SKM-1 (cell line): Measurements from ENCODE around the gene PBX1.

ENCODE experiments used
- DNase-seq: peaks from one replicate; lab custom pipeline; 2025; ENCODE audit not compliant: unreplicated experiment; lab: John Stamatoyannopoulos, UW

PBX1 gene

GRCh38 chr1:164614316-164614715 lies 55.3 kb downstream of the PBX1 start:
- DNase-seq, result no peak

DNA sequence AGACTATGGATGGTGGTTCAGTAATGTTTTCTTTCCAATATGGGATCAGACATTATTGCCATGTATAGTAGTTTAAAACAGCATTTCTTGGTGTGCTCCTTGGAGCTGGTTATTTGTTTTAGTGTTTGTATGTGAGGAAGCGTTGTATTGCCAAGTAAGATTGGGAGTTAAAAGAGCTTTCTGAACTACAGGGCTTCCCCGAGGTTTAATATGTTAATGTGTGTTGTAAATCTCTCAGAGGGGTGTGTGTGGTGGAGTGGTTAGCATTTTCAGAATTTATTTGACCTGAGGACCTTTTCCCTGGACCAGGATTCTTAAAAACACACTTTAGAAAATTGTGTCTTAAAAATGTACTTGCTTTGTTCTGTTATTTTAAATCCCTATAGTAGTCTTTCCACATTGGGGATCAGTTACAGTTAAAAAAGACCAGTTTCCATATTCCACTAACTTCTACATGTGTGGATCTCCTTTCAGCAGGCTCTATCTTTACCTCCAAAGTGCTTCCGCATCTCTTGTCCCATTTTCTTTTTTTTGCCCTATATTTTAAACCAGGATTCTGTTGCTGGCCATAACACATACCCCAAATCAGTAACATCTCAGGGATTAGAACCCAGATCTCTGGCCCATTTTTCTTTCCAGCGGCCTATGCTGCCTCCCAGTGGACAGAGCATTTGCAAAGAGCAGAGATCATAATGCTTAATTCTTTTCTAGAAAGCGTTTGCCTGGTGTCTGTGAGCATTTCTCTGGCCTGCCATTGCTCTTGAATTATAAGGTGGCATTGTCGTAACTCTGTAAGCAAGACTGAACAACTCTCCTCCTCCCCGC lies 58.6 kb downstream of the PBX1 start:
- DNase-seq, result peak; percentile 15

DNA sequence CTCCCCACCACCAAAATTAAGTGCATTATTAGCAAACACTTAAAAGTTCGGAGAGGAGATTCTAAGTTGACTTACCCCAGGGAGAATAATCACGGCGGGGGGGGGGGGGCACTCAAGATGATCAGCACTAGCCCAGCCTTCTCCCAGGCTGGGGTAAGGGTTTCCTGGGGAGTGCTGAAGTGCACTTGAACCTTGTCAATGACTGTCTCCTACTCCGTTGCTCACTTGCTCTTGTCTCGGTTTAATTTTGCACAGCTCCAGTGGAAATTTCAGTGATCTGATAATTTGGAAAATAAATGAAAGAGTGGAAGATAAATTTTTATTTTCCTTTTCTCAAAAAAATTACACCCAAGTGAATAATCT lies 59.2 kb downstream of the PBX1 start:
- no peak for DNase-seq

DNA sequence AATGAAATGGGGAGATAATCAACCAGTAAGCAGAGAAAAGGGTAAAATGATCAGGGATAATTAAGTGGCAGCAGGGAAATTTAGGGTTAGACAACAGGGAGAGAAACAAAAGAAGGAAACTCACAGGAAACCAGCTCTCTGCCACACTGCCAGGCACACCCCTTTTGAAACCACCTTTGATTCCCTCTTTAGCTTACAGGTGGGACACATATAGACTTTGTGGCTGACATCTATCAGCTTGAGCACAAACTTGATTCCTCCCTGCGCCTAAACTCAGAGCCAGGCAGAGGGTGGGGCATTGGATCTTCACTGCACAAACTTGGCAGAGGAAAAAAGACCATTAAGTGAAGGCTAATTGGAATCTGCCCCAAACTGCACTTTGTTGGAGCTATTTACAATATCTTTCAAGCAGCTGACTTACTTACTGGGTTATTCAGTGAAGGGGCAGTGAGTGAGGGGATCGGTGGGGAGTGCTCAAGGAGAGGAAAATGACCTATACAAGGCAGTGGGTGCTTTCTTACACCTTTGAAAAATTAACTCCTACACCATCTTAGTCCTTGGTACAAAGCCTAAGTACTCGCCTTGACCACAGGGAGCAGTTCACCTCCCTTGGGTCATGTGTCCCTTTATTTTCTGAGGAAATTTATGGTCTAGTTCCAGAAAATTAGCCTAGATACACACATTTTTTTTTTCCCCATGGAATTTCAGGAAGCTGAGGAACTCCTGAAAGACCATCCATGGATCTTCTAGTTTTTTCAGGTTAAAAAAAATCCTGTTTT lies 60.2 kb downstream of the PBX1 start:
- DNase-seq, result no peak

GRCh38 chr1:164622068-164622845 lies 63.3 kb downstream of the PBX1 start:
- no peak for DNase-seq

DNA sequence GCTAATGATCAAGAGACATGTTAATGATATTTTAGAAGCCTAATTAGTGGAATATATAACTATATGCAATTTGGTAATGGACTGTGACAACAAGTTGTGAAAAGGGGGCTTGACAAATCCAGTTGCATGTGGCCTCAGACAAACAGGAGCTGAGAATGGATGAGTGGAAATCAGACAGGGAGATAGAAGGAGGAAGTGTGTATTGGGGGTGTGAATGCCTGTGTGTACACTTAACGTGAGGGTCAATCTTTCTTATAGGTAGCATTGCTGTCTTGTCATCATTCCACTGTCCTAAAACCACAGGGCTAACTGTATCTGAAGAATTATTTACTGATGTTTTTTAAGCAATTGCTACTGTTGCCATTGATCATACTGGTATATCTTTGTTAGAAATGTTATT lies 64.8 kb downstream of the PBX1 start:
- no peak for DNase-seq

GRCh38 chr1:164624400-164624799 lies 65.4 kb downstream of the PBX1 start:
- DNase-seq, result no peak

- DNase-seq, result peak; percentile 36
These were observed 66.1 kb downstream of the PBX1 start for GRCh38 chr1:164625004-164625617.

DNA sequence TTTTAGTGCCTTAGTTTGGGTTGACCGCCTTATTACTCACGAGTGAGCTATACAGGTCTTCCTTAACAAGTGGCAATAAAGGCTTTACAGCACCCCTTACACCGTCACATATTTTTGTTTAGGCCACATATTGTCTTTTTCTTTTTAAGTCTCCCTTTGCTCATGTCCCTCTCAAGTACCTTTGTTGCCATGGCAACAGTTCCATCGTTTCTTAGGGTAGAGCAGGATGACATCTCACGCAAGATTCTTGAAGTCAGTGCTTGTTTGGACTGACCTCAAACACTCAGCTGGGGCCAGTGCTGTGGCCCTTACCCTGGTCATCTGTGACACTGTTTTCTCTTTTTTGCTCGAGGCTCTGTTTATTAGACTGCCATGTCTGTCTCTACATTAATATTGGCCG lies 69.8 kb downstream of the PBX1 start:
- no peak for DNase-seq

- DNase-seq, result no peak
These were observed 71.0 kb downstream of the PBX1 start for GRCh38 chr1:164629971-164630370.

DNA sequence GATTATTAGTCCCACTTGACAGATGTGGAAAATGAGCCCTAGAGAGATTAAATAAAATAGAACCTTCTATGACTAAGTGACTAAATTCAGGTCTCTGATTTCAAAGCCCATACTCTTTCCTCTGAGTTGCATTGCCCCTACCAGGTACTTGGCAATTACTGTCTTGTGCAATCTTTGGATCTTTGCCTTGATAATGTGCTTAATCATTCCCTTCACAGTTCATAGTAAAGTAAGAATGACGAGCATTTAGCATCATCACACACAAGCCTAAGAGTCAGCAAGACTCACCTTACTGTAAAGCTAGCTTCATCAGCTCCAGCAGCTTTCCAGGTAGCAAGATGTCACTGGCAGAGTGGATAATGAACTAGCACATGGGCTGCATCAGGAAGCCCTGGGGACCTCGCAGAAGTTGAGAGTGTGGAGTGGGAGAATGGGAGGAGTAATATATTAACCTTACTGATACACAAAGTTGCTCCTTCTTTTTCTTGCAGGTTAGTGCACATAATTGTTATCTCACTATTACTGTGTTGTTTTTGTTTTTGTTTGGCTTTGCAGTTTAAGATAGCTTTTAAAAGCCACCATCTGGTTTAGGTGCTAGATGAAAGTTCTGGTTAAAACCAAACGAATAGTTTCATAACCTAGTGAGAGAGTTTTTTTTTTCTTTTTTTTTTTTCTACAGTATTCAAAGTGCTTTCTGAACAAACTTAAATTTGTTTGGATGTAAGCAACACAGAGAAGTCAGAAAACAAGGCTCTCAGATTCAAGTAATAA lies 71.8 kb downstream of the PBX1 start:
- DNase-seq, result no peak

- DNase-seq, result no peak
These were observed 72.8 kb downstream of the PBX1 start for GRCh38 chr1:164631751-164632150.

DNA sequence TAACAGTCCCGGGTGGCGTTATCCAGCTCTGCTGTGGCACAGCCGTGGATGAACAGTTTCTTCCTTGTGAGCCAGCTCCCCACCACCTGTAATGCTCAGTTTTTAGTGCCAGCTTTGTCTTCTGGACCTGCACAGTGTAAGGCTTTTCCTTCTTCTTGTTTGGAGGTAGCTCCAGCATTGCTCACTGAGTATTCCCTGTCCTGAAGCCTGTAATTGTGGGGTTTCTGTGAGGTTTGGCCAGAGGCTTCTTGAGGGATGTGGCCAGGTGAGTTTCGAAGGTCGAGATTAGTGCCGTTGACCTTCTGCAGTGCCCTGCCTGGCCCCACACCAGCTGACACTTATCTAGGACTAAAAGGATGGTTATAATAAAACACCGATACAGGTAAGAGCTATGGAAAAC lies 75.0 kb downstream of the PBX1 start:
- DNase-seq, result no peak

- no peak for DNase-seq
These were observed 76.2 kb downstream of the PBX1 start for GRCh38 chr1:164635059-164635802.

GRCh38 chr1:164635803-164636731 lies 77.1 kb downstream of the PBX1 start:
- no peak for DNase-seq

GRCh38 chr1:164636757-164637156 lies 77.8 kb downstream of the PBX1 start:
- DNase-seq, result no peak

DNA sequence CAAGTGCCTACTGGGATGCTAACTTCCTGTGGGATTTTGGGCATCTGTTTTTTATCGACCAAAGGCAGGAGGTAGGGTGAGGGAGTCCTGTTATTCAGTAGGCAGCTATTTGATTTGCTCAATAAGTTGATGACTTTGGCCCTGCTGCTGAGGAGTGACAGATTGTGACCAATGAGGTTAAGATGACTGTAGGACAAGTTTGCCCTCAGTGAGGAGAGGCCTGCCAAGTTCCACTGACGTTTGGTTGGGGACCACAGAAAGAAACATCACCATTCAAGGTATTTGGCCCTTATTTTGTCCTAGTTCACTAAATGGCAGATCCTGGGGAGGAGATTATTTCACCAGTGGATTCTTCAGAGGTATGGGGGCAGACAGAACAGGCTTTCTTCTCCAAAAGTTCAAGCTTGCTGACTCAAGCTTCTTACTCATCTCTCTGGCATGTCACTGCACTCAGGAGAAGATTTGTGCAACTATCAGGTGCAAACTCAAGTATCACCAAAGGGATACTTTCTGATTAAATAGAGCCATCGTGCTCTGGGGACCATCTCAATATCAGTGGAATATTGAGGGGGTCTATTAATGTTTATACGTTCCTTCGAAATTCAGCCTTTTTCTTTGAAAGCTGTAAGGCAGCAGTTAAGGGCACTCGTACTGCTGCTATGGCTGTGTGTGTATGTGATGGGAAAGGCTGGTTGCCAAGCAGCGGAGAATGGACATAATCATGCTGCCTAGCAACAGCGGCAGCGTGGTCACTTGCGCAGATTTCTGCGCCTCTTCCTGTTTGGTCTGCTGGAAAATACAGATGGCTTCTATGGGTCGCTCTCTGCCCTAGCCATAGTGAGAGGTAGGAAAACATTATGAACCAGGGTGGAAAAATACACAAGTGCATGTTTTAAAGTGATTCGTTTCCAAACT lies 78.7 kb downstream of the PBX1 start:
- DNase-seq, result no peak
